Lung (tissue), 12 donors: ENCODE data around the gene CLTC. TPM values are rescaled to one million over a fixed set of nuclear protein-coding genes. Genes with fewer than 3 reads are reported as not detected.

ENCODE experiments used
- ATAC-seq: fragments of 200-7000 bp; cut with Tn5 transposase; one replicate; pipeline ENCODE4 v1.9.1; 2020; ENCODE audit warnings: moderate number of reproducible peaks; ENCODE audit not compliant: insufficient read depth, low FRiP score
- DNase-seq, 3 donors: peaks; one replicate each; pipeline ENCODE4 v3.0.0-alpha.2; 2013 to 2017
- H3K27ac ChIP-seq, 2 donors: one replicate each; pipeline ENCODE4 v1.5.1; 2013; ENCODE audit warnings: mild to moderate bottlenecking in 2 of 2, moderate library complexity in 2 of 2, control low read depth in 1 of 2, inconsistent platforms in 1 of 2, low read depth in 1 of 2, low read length in 1 of 2
- H3K27me3 ChIP-seq, 3 donors: one replicate each; pipeline ENCODE4 v1.5.1; 2013; ENCODE audit warnings: low read length in 2 of 3; ENCODE audit not compliant: control insufficient read depth in 3 of 3, insufficient read depth in 3 of 3
- H3K36me3 ChIP-seq, 4 donors: one replicate each; pipeline ENCODE4 v1.5.1; 2013; ENCODE audit warnings: low read length in 4 of 4, mild to moderate bottlenecking in 1 of 4, moderate library complexity in 1 of 4; ENCODE audit not compliant: control insufficient read depth in 4 of 4, insufficient read depth in 4 of 4
- H3K4me1 ChIP-seq, 5 donors: one replicate each; pipeline ENCODE4 v1.5.1; 2013; ENCODE audit warnings: low read length in 5 of 5, mild to moderate bottlenecking in 2 of 5, moderate library complexity in 1 of 5; ENCODE audit not compliant: control insufficient read depth in 5 of 5, insufficient read depth in 5 of 5
- H3K4me3 ChIP-seq: one replicate; pipeline ENCODE4 v1.5.1; 2013; ENCODE audit warnings: mild to moderate bottlenecking, control low read depth, moderate library complexity
- H3K9ac ChIP-seq, 2 donors: one replicate each; pipeline ENCODE4 v1.5.1; 2013; ENCODE audit warnings: low read length in 2 of 2, control low read depth in 1 of 2; ENCODE audit not compliant: insufficient read depth in 1 of 2
- H3K9me3 ChIP-seq, 4 donors: one replicate each; pipeline ENCODE4 v1.5.1; 2013; ENCODE audit warnings: low read length in 3 of 4, mild to moderate bottlenecking in 1 of 4, moderate library complexity in 1 of 4; ENCODE audit not compliant: control insufficient read depth in 4 of 4, insufficient read depth in 3 of 4
- CTCF ChIP-seq: IDR thresholded peaks from 2 replicates; pipeline ENCODE4 v1.5.1; 2012; ENCODE audit warnings: mild to moderate bottlenecking; ENCODE audit errors: control extremely low read depth, extremely low read depth
- WGBS, 2 donors: extraction: QIAGEN DNeasy Blood & Tissue Kit; methylation state at CpG; one replicate each; pipeline ENCODE4 v1.1.7; 2013; 5-methylcytosine and 5-hydroxymethylcytosine counted together
- polyA plus RNA-seq, 2 donors: library from polyadenylated mRNA; stranded (reverse); fragments of 200-250 nt; gene quantifications; one replicate each; pipeline ENCODE4 v1.2.1, GENCODE V29; 2013
- total RNA-seq, 2 donors: library from RNA; depleted of rRNA in 1 of 2; stranded (reverse); fragments of >200 nt in 1 of 2; gene quantifications; one replicate each; pipeline ENCODE4 v1.2.1, GENCODE V29; 2014 to 2021
- donor health status: control.
- donor health status: control.
- donor health status: Bipolar disorder and iron deficiency.
- donor health status: healthy.
- donor health status: DM: yes; HTN: yes; CAD: no.

CLTC gene
- total and polyA plus RNA-seq, 4 donors: 87.7 to 246 (median 162) TPM

GRCh38 chr17:59600169-59600568 is 19.5 kb upstream of the CLTC start:
- Histone ChIP-seq H3K36me3 (peaks cover 10 to 26% (median 14%) of the 10 kb centered on the region in 4 donors), H3K4me3 (no peak overlapping the region), H3K9ac (no peak overlapping the region), H3K27ac (no peak overlapping the region), H3K27me3 (no peaks in the 10 kb centered on the region), H3K9me3 (no peaks in the 10 kb centered on the region), H3K4me1 (no peaks in the 10 kb centered on the region)
- DNase-seq: no peak
- no peak for TF ChIP-seq CTCF
- no peak for ATAC-seq

DNA sequence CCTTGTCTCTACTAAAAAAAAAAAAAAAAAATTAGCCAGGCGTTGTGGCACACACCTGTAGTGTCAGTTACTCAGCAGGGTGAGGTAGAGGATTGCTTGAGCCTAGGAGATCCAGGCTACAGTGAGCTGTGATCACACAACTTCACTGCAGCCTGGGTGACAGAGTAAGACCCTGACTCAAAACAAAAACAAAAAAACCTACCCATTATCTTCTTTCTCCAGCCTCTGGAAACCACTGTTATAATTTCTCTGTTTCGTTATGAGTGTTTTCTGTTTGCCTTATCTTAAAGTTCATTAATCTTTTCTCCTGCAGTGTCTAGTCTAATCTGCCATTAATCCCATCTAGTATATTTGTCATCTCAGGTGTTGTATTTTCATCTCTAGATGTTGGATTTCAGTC is 18.6 kb upstream of the CLTC start:
- DNase-seq (no peak), ATAC-seq (no peak)
- Histone ChIP-seq H3K27me3 (no peaks in the 10 kb centered on the region), H3K9ac (no peak overlapping the region), H3K27ac (no peak overlapping the region), H3K36me3 (peaks cover 13 to 34% (median 19%) of the 10 kb centered on the region in 4 donors), H3K9me3 (no peaks in the 10 kb centered on the region), H3K4me1 (no peaks in the 10 kb centered on the region), H3K4me3 (no peak overlapping the region)
- WGBS, 2 donors: 89 to 92% methylated on average over 2 of the region's 2 CpGs
- no peak for TF ChIP-seq CTCF

DNA sequence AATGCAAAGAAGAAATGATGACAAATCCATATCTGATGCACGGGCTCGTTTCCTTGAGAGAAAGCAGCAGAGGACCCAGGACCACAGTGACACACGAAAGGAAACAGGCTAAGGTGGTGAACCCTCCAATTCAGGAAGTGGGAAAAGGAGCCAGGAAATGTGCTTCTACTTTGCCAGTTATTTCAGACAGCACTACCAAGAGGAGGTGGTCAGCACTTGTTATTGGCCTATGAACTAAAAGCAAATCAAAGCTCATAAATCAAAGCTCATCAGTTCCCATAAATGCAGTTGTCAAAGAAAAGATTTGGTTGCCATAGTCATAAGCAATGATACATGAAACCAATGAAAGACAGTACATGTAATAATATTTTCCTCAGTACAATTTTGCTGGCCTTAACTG is 12.6 kb upstream of the CLTC start:
- no peak overlapping the region for H3K27ac ChIP-seq
- 28 to 56% methylated on average over 3 of the region's 3 CpGs for WGBS, 2 donors
- H3K27me3 ChIP-seq: no peaks in the 10 kb centered on the region
- no peak overlapping the region for H3K9ac ChIP-seq
- no peaks in the 10 kb centered on the region for H3K4me1 ChIP-seq
- TF ChIP-seq CTCF: no peak
- DNase-seq: no peak
- no peak for ATAC-seq
- H3K36me3 ChIP-seq: peaks cover 11 to 46% (median 26%) of the 10 kb centered on the region in 4 donors
- no peak overlapping the region for H3K4me3 ChIP-seq
- no peaks in the 10 kb centered on the region for H3K9me3 ChIP-seq

GRCh38 chr17:59607817-59608403 is 11.8 kb upstream of the CLTC start:
- Histone ChIP-seq H3K36me3 (peaks cover 8 to 38% (median 21%) of the 10 kb centered on the region in 4 donors), H3K9me3 (no peaks in the 10 kb centered on the region), H3K27ac (no peak overlapping the region), H3K4me3 (no peak overlapping the region), H3K4me1 (no peaks in the 10 kb centered on the region), H3K27me3 (no peaks in the 10 kb centered on the region), H3K9ac (no peak overlapping the region)
- ATAC-seq: no peak
- DNase-seq: no peak
- WGBS, 2 donors: 91 to 96% methylated on average over 5 of the region's 5 CpGs
- no peak for TF ChIP-seq CTCF
